GM12892 (cell line): ENCODE results near the gene PDCD4.

Experiments used
- POLR2A ChIP-seq: IDR thresholded peaks from 2 replicates; pipeline ENCODE4 v1.6.1; 2011; ENCODE audit warnings: low read depth, low read length, control low read depth
- POLR2AphosphoS5 ChIP-seq: IDR thresholded peaks from 2 replicates; pipeline ENCODE4 v1.6.1; 2011; ENCODE audit warnings: low read depth, low read length, control low read depth
- TAF1 ChIP-seq: IDR thresholded peaks from 2 replicates; pipeline ENCODE4 v1.6.1; 2011; ENCODE audit warnings: low read depth, mild to moderate bottlenecking, control low read depth, low read length, borderline replicate concordance

- TF ChIP-seq POLR2AphosphoS5 (no peak), POLR2A (no peak), TAF1 (no peak)
Observed at GRCh38 chr10:110923856-110924493, 52.2 kb downstream of the PDCD4 start.
